HK-2 (cell line): Measurements from ENCODE around the gene FRAS1.
A peak's percentile ranks its signal among the peaks of the same experiment; 100 is the strongest.
"Not testable (repeated sequence)": the region's sequence is repeated elsewhere in the genome, so short reads cannot be mapped to it uniquely, and the experiment has no call there.

Experiments used
- DNase-seq: peaks from one replicate; pipeline ENCODE4 v3.0.0-alpha.2; 2018; ENCODE audit not compliant: unreplicated experiment

FRAS1 gene

DNA sequence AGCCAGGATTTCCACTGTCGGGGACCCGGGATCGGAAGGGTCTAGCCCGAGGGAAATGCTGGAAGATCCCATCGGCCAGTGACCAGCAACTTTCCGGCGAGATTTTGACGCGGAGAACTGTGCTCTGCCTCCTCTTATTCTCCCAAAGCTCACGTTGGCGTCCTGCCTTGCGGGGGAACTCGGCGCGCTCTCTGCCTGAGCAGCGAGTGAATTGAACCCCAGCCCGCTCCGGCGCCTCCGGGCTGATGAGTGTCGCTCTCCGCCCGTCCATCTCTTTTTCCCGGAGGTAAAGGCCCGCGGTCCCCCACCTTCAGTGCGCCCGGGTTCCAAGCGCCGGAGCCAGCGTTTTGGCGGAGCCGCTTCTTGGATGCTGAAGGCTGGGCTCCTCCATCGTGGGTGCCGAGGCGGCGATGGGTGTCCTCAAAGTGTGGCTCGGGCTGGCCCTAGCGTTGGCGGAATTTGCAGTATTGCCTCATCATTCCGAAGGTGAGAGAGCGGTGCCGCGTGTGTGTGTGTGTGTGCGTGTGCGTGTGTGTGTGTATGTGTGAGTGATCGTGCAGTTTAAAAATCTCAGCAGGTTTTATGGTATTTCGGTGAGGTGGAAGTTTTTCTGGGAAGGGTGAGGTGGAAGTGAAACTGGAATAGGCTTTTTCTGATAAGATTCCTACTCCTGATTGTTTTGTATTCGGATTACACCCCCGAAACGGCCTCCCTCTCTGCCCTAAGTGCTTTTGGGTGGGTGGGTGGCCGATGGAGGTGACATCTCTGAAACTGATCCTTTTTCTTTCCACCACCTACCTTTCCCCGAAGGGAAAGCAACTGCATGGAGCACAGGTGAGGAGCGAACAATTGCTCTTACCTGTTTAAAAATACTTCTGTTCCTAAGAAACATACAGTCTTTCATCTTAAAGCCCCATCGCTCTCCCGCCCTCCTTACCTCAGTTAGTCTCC is 752 bp downstream of the FRAS1 start:
- DNase-seq, result peak; percentile 69

- peak; percentile 68 for DNase-seq
These were observed 1.7 kb downstream of the FRAS1 start for GRCh38 chr4:78058591-78059523.

DNA sequence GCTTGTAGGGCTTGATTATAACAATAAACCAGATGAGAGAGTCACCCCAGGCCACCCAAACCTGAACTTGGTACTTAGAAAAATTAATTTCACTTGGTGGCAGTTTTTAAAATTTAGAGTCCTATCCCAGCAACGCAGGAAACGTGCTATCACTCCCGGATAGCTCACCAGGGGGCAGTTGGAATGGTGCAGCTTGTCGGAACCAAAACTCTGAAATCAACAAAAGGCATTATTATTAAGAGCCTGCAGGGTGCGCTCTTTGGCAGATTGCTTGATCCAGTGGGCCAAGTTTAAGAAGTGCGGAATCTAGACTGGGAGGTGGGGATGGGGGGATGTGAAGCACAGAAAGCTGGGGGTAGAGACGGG is 2.4 kb downstream of the FRAS1 start:
- DNase-seq, result peak; percentile 64

DNA sequence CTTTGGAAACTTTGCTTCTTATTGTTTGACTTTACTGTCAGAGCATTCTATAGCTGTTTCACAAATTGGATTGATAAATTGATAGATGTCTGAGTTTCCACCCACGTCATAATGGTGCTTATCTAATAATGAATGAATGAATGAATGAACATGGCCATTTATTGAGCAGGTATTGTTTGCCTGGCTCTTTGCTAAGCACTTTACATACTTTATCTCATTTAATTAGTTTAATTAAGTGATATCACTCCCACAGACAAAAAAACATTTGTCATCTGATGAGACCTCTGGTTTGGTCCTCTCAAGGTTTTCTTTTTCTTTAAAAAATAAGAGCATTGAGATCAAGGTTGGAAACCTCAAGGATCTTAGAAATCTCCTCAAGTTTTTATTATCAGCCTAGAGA is 2.8 kb downstream of the FRAS1 start:
- no peak for DNase-seq

- DNase-seq, result no peak
These were observed 4.9 kb downstream of the FRAS1 start for GRCh38 chr4:78061939-78062570.

DNA sequence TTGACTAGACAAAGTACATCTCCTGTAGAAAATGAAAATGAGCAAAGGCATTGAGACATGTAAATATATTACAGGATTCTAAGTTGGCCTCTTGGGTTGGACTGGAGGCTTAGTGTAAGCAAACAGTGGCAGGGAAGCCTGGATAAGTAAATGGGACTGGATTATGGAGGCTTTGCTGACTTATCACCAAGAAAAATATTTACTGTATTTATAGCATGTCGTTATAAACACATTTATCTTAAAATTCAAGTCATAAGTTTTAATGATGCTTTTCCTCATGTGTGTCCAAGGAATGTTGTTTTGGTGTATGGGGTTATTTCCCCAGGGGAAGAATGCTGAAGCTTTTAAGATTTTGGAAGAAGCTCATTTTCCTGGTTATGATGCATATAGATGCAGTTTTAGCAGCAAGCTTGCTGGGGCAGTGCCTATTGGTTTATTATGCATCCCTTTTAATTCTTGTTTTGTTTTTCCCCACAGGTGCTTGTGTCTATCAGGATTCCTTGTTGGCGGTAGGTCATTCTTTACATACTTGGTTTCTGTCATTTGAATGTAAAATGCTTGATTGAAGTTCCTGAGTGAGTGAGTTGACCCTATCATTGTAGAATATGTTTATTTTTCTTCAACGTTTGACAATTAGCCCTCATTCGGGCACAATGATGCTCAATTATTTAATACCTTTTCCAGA is 8.5 kb downstream of the FRAS1 start:
- no peak for DNase-seq

- DNase-seq, result no peak
These were observed 11.4 kb downstream of the FRAS1 start for GRCh38 chr4:78068481-78068880.

GRCh38 chr4:78069319-78069718 is 12.2 kb downstream of the FRAS1 start:
- DNase-seq, result no peak

DNA sequence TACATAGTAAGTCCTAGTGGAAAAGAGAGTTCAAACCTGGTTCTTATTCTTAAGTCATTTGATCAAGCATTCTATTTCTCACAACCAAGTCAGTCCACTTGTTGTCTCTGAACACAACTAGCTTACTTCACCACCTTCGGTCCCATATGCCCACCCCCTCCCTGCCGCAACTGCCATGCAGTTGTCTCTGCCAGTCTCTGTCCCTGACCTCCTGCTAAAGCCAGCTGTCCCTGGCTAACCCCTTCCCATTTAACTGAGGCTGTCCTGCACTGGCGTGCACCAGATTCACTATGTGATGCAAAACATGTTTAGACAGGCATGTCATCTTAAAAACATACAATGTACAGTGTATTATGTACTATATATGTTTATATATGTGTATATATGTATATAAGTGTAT is 12.7 kb downstream of the FRAS1 start:
- no peak for DNase-seq

GRCh38 chr4:78070731-78071282 is 13.7 kb downstream of the FRAS1 start:
- no peak for DNase-seq

- no peak for DNase-seq
These were observed 17.6 kb downstream of the FRAS1 start for GRCh38 chr4:78074759-78075158.

- DNase-seq, result no peak
These were observed 18.9 kb downstream of the FRAS1 start for GRCh38 chr4:78075986-78076385.

DNA sequence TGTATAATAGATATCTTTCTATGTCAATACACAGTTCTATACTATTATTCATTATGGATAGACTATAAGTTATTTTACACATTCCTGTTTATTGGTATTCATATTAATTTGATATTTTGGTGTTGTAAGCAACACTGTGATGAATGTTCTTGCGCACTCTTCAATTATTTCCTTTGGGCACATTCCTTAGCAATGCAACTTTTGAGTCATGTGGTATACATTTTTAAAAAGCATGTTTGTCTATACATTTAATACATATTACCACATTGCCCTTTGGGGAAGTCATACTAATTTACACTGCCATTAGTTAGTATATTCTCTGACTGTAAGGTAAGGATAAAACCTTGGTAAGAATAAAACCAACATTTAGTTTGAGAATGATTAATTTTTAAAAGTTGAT is 21.0 kb downstream of the FRAS1 start:
- DNase-seq, result no peak

DNA sequence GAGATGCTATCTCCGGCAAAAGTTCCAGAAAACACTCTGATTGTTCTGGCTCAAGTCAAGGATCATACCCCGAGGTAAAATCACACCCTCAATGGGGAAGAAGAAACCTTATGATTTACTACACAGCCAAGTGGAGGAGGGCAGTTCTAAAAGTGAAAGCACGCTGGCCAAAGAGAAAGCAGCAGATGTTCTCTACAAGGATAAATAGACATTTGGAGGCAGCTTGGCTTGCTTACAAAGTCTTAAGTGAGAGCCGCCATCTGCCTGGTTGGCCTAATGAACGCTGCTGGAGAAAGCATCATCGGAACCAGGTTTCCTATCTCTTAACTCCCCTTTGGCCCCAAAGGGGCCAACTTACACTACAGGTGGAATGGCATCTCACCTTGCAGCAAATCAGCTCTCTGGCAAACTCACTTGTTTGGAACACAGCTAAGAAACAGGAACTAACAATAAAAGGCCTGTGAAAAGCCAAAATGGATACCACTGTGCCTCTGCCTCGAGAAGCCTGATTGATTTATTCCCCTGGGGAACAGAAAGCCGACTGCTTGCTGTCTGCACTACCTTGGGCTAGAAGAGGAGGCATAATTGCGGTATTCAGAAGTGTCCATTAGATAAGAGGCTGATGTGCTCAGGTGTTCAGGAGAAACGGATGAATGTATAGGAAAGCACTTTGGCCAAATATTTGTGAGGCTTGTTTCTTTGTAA is 22.8 kb downstream of the FRAS1 start:
- DNase-seq, result no peak

DNA sequence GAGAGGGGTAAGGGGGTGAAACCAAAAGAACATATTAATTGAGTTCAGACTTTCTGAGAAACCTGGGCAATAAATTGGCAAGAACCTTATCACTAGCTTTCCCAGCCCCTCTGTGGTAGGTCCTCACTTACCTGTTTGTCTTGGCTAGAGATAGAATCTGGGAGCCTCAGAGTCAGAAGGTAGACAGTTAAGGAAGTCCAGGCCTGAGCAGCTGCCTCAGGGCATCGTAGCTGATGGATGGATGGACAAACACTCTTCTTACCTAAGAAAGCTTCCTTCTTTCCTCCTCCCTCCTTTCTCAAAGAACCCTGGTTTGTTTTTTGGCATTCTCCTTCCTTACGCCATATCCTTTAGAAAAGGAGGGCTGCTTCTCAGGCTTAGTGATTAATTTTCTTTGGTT is 24.4 kb downstream of the FRAS1 start:
- DNase-seq, result no peak

- DNase-seq, result no peak
These were observed 25.9 kb downstream of the FRAS1 start for GRCh38 chr4:78083035-78083434.

- no peak for DNase-seq
These were observed 34.4 kb downstream of the FRAS1 start for GRCh38 chr4:78091534-78091933.

GRCh38 chr4:78092350-78092749 is 35.2 kb downstream of the FRAS1 start:
- DNase-seq, result not testable (repeated sequence)

- DNase-seq, result no peak
These were observed 35.7 kb downstream of the FRAS1 start for GRCh38 chr4:78092850-78093249.

DNA sequence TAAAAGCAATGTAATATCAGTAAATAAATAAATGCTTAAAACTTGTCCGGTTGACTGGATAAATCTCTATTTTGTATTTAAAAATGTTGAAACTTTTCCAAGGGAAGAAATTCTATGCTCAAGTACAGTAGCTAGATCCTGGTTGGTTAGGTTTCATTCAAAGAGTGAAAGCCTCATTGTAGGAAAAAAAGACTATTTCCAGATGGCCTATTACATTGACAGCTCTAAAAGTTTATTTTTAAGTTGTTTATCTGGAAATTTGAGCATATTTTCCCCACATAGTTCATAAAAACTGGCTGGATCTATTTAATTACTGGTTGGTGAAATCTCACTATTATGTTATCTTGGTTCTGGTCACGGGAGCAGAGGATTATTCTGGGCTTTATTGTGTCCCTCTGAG is 38.0 kb downstream of the FRAS1 start:
- DNase-seq, result no peak

GRCh38 chr4:78099058-78099457 is 41.9 kb downstream of the FRAS1 start:
- DNase-seq, result no peak
